Measurements from ENCODE around the gene GTPBP10.

GTPBP10 gene

DNA sequence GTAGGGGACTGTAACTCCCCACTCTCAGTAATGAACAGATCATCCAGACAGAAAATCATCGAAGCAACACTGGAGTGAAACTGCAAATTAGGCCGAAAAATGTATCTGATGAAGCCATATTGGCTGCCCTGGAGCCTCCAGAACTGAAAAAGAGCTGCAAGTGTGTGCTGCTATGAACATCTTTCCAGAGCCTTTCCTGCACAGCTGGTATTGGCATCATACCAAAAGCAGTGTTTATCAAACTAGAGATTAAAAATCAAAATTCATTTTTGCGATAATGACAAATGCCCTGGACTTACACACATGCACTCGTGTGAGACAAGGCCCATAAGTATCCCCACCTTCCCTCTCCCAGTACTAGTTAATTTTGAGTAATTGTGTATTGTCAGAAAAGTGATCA is 49.9 kb downstream of the GTPBP10 start:
- no peak overlapping the region for H3K4me3 ChIP-seq (ENCODE audit: low read depth, low read length)
- DNase-seq (ENCODE audit: low read depth), result no peak
- TF ChIP-seq, protein P1, sequence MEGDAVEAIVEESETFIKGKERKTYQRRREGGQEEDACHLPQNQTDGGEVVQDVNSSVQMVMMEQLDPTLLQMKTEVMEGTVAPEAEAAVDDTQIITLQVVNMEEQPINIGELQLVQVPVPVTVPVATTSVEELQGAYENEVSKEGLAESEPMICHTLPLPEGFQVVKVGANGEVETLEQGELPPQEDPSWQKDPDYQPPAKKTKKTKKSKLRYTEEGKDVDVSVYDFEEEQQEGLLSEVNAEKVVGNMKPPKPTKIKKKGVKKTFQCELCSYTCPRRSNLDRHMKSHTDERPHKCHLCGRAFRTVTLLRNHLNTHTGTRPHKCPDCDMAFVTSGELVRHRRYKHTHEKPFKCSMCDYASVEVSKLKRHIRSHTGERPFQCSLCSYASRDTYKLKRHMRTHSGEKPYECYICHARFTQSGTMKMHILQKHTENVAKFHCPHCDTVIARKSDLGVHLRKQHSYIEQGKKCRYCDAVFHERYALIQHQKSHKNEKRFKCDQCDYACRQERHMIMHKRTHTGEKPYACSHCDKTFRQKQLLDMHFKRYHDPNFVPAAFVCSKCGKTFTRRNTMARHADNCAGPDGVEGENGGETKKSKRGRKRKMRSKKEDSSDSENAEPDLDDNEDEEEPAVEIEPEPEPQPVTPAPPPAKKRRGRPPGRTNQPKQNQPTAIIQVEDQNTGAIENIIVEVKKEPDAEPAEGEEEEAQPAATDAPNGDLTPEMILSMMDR (conservative IDR thresholded peaks at IDR 0.05; ENCODE audit: low read depth, low read length), result no peak

DNA sequence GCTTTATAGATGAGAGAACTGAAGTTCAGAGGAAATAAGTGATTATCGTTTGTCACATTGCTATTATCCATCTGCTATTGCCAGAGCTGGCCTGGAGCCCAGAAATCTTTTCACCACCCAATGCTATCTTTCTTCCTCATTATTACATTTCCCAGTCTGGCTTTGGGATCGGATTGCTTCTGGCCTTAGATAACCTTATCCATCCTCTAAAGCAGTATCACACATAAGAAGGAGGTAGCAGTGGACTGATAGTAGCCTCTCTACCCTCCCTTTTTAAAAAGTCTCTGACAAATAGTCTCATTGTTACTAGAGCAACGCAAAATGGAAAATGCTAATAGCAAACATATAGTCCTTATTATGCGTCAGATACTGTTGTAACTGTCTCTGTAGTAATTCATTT is 55.5 kb downstream of the GTPBP10 start:
- H3K4me3 ChIP-seq (ENCODE audit: low read depth, low read length), result no peak overlapping the region
- TF ChIP-seq, protein P1 (conservative IDR thresholded peaks at IDR 0.05; ENCODE audit: low read depth, low read length), result no peak
- DNase-seq (ENCODE audit: low read depth), result peak; percentile 16

DNA sequence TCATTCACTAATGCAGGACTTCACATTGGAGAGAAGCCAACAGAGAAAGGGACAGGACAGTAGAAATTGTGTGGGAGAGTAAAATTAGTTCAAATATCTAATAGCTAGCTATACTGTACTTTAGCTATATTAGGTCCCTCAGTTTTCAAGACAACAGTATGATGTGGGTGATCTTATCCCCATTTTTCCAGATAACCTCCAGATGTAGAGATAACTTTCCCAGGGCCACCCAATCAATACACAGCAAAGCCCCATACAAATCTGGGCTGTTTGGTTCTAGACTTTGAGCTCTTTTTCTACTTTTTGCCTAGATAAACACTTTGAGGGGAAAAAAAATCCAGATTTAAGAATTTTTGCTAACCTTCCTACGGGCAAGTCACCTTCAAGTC is 56.3 kb downstream of the GTPBP10 start:
- H3K4me3 ChIP-seq (ENCODE audit: low read depth, low read length), result peak overlapping the region; percentile 86
- TF ChIP-seq, protein P1 (conservative IDR thresholded peaks at IDR 0.05; ENCODE audit: low read depth, low read length), result no peak

GRCh38 chr7:90403174-90404113 is 56.9 kb downstream of the GTPBP10 start, which contains the start of gene CLDN12:
Gene CLDN12, plus strand, starts transcription at chr7:90403461. Its CDS starts 9,216 bp downstream, at chr7:90412677.
- TF ChIP-seq, protein P1 (conservative IDR thresholded peaks at IDR 0.05; ENCODE audit: low read depth, low read length), result no peak
- peak within 1 kb of the TSS; percentile 86 for H3K4me3 ChIP-seq (ENCODE audit: low read depth, low read length)
- peak; percentile 99 for DNase-seq (ENCODE audit: low read depth)

More for the DNA sequence above, 56.3 kb downstream of the GTPBP10 start:
- DNase-seq (ENCODE audit: low read depth), result no peak

DNA sequence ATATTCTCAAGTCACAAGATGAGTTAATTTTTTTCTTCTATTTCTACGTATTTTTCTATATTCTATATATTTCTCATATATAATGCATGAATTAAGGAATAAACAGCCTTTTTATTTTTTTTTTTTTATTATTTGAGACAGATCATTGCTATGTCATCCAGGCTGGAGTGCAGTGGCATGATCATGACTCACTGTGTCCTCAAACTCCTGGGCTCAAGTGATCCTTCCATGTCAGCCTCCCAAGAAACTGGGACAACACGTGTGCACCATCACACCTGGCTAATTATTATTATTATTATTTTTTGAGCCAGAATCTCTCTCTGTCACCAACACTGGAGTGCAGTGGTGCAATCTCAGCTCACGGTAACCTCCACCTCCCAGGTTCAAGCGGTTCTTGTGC is 58.3 kb downstream of the GTPBP10 start:
- peak overlapping the region; percentile 86 for H3K4me3 ChIP-seq (ENCODE audit: low read depth, low read length)
- TF ChIP-seq, protein P1 (conservative IDR thresholded peaks at IDR 0.05; ENCODE audit: low read depth, low read length), result no peak
- peak; percentile 14 for DNase-seq (ENCODE audit: low read depth)

DNA sequence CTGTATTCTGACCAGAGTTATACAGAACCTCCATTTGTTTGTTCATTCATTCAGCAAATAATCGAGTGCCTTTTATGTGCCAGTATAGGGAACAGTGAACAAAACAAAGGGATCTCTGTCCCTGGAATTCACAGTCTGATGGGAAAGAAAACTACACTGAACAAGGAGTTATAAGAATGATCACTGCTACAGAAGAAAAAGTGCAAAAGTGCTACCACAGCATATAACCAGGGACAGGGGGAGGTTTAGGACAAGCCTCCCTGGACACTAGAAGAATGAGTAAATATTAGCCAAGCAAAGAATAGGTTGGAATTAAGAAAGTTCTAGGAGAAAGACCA is 60.9 kb downstream of the GTPBP10 start:
- DNase-seq (ENCODE audit: low read depth), result no peak
- TF ChIP-seq, protein P1 (conservative IDR thresholded peaks at IDR 0.05; ENCODE audit: low read depth, low read length), result no peak
- no peak overlapping the region for H3K4me3 ChIP-seq (ENCODE audit: low read depth, low read length)

GRCh38 chr7:90408142-90408541 is 61.6 kb downstream of the GTPBP10 start:
- DNase-seq (ENCODE audit: low read depth), result no peak
- no peak overlapping the region for H3K4me3 ChIP-seq (ENCODE audit: low read depth, low read length)
- TF ChIP-seq, protein P1 (conservative IDR thresholded peaks at IDR 0.05; ENCODE audit: low read depth, low read length), result no peak

All from choroid plexus epithelial cell (primary cell).